Pons (tissue), 1 donor: ENCODE data around the gene S100A16.
"Not testable (repeated sequence)": the region's sequence is repeated elsewhere in the genome, so short reads cannot be mapped to it uniquely, and the experiment has no call there.

Source experiments
- DNase-seq: peaks from one replicate; pipeline ENCODE4 v3.0.0-alpha.2; 2016; ENCODE audit warnings: low spot score

The S100A16 gene

DNA sequence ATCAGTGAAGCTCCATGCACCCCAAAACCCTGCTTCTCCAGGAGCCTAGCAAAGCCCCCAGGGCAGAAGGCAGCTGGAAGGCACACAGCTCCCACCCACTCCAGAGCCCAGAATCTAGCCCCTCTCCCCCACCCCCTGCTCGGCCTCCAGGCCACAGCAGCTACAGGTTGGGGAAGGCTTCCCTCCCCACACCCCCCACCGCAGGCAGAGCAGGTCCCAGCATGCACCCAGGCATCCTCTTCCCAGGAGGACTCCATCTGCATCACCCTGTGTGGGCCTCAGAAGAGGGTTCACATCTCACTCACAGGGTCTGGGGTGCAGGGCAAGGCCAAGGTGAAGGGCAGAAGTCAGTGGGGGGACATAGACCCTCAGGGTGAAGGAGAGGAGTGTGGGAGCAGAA lies 2.5 kb upstream of the S100A16 start:
- no peak for DNase-seq

DNA sequence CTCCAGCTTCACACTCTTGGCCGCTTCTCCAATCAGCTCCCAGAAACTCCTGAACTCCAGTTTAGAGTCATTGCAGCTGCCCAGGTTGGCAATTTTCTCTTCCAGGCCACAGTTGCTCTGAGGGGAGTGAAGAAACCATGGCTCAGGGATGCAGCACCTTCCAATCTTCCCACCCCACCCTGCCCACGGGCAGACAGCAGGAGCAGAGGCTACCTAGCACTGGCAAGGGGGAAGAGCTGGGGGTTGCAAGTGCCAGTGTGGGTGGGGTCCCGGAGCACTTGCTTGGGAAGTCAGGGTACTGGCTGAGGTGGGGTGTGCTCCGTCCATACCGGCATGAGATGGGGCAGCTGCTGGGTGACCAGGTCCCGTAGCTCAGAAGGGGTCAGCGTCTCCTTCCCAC lies 2.0 kb upstream of the S100A16 start:
- no peak for DNase-seq

DNA sequence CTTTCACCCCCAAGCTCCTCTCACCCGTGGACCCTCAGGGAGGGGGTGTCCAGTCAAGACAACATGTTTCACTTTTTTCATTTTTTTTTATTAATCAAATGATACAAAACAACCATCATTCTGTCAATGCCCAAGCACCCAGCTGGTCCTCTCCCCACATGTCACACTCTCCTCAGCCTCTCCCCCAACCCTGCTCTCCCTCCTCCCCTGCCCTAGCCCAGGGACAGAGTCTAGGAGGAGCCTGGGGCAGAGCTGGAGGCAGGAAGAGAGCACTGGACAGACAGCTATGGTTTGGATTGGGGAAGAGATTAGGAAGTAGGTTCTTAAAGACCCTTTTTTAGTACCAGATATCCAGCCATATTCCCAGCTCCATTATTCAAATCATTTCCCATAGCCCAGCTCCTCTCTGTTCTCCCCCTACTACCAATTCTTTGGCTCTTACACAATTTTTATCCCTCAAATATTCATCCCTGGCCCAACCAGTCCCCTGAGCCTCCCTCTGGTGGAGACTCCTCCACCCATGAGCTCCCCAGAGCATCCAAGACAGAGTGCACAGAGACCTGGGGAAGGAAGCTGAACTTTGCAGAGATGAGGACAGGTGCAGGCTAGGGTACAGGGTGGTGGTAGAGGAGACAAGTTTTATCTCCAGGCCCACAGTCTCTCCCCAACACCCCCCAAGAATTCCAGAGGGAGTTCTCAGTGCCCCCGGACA lies 1.4 kb upstream of the S100A16 start:
- no peak for DNase-seq

DNA sequence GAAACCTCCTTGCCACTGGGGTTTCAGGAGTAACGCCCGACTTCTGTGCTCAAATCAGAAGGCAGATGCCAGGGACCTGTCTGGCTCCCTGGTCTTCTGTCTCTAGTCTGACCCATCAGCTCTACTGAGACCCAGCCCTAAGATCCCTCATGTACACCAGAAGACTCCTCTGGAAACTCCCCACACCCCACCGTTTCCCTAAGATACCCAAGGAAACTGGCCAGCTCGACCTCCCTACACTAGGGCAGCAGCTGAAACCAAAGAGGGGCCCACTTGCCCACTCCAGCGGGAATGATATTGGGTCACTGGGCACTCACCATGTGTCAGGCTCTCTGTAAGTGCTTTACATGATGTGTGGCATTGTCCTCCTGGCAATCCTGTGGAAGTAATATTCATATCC lies 469 bp upstream of the S100A16 start:
- DNase-seq, result no peak

DNA sequence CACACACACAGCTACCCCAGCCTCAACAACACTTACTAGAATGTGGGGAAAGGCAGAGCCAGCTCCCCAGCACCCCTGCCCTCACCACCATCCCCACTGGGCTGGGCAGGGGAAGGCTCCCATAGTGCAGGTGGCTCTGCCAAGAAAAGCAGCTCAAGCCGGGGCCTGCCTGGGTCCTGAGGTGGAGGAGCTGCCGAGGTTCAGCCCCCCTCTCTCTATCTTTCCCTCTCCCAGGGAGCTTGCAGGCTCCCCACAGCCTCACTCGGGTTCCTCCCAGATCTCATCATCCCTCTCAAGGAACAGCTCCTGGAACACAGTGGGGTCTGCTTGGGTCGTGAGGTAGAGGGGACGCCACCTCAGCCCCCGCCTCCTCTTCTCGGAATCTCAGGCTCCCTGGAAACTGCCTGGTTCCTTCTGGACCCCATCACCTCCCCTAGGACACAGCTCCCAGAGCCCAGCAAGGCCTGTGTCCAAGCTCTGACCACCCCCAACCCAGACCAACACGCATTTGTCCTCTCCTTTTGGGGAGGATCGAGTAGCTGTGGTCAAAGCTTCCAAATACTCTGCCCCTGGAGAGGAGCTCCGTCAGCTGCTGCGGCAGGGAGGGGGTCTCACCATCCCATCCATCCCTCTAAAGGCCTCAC lies 704 bp downstream of the S100A16 start:
- DNase-seq, result no peak

DNA sequence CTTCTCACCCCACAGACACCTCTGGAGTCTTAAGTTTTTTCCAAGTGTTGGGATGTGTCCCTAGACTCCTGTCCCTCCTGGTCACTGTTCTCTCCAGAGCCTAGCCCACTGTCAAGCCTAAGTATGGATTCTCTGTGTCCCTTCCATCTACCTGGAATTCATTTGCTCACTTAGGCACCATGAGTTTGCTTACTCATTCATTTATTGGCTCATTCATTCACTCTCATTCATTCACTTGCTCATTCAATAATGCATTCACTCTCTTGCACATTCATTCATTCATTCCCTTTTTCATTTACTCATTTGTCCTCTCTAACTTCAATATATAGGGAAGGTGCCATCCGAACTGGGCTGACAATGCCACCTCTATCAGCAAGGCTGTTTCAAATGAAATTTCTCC lies 1.6 kb downstream of the S100A16 start:
- no peak for DNase-seq

DNA sequence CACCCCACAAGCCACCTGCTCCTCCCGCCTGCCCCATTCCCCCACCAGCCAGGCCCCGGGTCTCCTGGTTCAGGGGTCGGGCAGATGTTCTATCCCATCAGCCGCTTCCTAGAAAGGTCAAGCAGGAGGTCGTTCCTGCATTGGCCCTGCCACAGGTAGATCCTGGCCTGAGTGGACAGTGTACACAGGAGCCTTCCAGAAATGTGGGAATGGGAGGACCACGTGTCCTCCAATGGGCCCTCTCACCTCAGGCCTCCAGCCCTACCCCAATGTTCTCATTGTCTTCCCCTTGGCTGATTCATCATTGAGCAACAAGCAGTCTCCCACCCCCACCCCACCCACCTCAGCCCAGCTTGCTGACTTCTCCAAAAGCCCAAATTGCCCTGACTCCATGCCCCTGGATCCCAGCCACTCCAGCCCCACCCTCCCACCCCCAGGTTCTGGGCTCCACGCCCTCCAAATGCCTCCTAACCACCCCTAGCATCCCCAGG lies 2.1 kb downstream of the S100A16 start:
- DNase-seq, result no peak

DNA sequence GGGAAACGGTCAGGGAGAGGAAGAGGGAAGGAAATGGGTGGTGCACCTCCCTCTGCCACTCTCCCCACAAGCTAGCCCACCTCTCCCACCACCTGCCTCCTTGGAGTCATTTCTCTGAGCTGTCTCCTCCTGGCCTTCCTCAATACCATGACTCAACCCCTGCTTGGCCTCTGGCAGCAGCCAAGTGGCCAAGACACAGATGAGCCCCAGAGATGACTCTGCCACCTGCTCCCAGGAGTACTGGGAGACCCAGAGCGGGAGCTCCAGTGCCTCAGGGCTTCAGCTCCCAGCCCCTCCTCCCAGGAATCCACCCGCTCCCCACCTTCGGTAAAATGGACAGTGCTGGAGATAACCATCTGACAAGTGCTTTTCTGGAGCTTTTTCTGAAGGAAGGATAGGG lies 2.6 kb downstream of the S100A16 start:
- DNase-seq, result no peak

DNA sequence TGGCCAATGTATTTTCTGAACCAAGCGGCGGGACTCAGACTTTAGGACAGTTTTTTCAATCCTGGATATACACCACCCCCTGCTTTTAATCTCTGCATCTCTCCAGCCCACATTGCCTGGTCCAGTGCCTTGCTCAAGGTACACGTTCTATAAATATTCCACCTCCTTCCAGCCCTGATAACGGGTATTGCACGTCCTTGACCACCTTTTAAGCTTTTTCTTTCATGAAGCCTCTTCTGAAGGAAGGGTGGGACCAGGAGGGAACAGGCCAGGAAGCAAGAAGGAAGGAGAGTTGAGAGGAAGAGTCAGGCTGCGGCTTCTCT lies 3.4 kb downstream of the S100A16 start:
- DNase-seq, result no peak

DNA sequence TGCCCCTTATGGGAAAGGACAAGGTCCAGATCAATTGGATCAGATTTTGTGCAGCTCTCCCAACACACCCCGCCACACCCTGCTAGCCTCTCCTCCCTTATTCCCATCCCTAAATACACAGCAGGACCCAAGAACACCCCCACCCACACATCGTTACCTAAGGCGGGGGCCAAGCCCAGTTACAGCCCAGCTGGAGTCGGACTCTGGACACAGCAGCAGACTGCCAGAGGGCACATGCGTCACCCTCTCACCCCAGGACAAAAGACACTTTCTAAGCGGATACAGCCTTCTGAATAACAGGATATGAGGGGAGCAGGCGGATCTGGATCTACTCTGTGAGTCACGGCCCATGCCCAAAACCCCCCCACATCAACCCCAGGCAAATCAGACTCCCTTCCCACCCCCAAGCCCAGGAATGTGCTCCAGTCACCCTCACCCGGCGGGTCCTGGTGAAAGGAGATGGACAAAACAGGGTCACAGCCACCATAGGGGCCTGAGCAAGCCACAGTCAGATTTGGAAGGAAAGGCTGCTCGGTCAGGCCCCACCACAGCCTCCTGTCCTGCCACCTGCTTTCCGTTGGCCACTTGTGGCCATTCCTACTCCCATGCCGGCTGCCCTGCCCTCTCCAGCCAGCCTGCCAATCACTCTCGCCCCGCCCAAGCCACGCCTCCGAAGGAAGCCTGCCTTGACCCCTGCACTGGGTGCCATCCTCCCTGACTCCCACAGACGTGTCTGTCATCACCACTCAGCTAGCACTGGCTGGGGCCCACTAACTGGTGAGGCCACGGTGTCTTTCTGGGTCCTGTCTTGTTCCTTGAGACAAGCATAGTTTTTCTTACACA lies 4.0 kb downstream of the S100A16 start:
- peak; percentile 85 for DNase-seq

DNA sequence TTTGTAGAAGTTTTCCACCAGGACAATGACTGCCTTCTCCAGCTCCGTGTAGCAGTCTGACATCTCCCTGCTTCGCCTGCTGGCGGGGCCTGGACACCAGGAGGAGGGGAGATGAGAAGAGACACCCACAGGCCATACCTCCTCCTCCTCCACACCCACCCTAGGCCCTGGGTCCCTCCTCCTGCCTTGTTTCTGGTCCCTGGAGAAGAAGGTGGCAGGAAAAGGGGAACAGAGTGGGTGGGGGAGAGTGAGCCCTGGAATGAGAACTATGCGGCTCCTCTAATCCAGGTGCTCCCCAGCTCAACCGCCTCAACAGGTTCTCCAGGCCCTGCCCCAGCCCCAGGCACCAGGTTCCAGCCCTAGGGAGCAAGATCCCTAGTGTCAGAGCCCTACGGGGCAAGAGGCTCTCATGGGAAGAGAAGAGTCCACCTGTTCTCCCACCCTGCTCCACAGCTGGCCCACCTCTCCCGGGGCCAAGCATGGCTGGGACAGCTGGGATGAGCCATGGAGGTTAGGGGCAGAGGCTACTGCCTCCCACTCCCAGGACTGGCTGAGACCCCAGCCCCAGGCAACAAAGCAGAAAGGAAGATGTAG lies 4.8 kb downstream of the S100A16 start:
- no peak for DNase-seq

DNA sequence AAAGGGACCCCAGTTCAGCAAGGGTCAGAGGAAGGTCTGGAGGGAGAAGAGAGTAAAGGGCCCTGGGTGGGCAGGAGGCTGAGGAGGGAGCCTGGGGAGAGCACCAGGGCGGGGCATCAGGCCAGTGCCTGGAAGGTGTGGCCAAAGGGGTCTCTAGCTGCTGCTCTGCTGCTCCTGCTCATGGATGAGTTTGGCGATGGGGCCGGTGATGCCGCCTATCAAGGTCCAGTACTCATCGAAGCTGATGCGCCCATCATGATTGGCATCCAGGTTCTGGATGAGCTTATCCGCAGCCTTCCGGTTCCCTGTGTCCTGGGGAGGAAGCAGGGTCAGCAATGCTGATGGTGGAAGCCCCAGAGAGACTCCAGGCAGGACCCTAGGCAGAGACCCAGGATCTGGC lies 5.6 kb downstream of the S100A16 start:
- no peak for DNase-seq

DNA sequence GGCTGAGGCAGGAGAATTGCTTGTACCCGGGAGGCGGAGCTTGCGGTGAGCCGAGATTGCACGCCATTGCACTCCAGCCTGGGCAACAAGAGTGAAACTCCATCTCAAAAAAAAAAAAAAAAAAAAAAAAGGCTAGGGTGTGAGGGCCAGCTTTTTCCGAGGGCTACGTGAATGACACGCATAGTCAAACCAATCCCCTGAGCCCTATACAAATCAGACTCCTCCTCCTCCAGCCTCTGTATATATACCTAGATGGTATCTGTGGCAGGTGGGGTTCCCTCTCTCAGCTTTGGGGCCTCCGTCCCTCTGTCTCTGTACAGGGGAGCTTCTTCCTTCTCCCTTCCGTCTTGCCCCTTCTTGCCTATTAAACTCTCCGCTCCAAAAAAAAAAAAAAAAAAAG lies 6.7 kb downstream of the S100A16 start:
- no peak for DNase-seq

DNA sequence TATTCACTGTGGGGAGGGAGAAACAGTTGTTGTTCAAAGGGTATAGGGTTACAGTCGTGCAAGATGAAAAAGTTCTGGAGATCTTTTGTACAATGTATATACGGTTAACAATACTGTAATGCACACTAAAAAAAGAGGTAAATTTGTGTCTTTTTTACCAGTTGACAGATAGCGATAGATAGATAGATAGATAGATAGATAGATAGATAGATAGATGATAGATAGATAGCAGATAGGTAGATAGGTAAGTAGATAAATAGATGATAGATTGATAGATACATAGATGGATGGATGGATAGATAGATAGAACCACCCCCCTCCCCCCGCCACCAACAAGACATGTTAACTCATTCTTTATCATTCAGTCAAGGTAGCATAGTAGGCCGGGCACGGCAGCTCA lies 10.2 kb downstream of the S100A16 start:
- DNase-seq, result no peak

DNA sequence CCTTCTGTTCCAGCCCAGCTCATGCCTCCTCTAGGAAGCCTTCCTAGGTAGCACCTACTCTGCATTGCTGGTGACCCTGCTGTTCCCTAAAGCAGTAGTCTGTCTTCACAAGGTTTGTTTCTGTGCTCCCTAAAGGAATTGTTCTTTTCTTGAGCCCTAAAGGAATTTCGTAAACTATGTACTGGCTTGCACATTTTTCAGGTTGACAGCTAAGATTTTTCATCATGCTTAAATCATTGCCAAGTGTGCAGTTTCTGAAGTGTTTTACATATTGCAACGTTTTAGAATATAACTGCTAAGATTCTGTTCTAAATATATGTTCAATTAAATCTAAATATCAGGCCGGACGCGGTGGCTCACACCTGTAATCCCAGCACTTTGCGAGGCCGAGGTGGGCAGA lies 13.1 kb downstream of the S100A16 start:
- no peak for DNase-seq

DNA sequence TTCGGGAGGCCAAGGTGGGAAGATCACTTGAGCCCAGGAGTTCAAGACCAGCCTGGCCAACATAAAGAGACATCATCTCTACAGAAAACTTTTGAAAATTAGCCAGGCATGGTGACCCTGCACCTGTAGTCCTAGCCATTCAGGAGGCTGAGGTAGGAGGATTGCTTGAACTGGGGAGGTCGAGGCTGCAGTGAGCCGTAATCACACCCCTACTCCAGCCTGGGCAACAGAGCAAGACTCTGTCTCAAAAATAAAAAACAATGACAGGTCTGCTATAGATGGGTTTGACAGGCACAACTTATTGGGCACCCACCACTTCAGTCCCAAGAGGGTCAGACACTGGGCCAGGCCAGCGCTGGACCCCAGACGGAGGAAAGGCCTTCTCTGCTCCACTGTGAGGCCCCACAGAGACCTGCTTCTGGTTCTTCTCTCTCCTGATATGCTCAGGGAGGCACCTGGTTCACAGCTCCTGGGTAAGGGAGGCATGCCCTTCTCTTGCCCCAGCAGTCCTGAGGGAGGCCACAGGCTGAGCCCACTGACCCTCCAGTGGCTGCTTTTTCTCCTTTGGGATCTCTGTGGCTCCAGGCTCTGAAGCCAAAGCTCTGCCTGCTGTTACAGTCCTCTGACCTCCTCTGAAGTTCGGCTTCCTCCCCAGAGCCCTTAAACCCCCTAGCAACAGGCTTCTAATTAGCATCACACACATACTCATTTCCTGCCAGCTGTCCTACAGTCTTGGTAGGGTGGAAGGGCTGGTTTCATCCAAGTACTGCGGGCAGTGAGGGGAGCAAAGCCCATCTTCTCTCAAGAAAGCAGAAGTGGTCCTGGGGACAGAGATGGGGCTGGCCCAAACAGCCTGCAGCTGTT lies 14.4 kb downstream of the S100A16 start:
- no peak for DNase-seq

DNA sequence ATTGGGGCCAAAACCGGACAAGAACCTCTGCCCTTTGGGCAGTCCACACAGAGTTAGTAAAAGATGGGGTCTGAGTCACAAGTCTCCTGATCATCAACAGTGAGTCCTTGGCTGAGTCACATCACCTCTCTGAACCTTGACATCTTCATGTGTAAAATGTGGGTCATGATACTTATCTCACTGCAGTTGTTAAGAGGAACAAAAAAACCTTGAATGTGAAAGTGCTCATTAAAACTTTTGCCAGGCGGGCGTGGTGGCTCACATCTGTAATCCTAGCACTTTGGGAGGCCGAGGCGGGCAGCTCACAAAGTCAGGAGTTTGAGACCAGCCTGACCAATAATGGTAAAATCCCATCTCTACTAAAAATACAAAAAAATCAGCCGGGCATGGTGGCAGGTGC lies 15.7 kb downstream of the S100A16 start:
- DNase-seq, result no peak

DNA sequence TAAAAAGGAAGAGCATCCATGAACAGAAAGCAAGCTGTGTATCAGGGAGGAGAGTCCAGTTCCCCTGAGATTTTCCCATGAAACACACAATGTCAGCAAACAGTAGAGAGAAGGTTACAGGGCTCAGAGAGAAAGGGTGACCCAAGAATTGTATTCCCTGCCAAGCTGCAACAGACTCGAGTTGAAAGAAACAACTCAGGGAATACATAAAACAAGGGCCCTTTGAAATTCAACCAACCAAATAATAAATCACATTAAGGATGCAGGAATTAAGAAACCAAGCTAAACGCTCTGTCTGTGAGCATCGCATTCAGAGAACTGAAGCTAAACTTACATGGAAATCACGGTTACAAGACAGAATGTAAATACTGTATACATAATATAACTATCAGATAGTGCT lies 20.2 kb downstream of the S100A16 start:
- DNase-seq, result peak; percentile 65

DNA sequence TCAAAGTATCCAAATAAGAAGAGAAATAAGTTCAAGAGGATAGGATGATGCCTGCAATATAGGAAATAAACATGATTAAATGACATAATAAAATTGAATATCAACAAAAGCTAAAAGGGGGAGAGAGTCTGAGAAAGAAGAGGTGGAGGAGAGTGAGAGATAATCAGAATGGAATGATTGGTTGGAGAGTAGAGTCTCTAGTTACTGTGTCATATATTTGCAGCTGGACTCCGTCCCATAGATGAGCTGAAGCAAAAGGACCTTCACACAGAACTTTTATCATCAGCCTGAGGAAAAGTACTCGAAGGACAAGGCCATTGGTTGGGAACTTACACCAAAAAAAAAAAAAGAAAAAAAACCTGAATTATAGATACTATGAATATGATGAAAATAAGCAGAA lies 24.5 kb downstream of the S100A16 start:
- no peak for DNase-seq

DNA sequence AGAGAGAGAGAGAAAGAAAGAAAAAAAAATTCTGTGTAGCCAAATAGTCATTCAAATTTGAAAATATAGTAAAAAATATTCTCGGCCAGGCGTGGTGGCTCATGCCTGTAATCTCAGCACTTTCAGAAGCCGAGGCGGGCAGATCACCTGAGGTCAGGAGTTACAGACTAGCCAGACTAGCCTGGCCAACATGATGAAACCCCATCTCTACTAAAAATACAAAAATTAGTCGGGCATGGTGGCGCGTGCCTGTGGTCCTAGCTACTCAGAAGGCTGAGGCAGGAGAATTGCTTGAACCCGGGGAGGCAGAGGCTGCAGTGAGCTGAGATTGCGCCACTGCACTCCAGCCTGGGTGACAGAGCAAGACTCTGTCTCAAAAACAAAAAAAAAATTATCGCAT lies 24.9 kb downstream of the S100A16 start:
- DNase-seq, result not testable (repeated sequence)

DNA sequence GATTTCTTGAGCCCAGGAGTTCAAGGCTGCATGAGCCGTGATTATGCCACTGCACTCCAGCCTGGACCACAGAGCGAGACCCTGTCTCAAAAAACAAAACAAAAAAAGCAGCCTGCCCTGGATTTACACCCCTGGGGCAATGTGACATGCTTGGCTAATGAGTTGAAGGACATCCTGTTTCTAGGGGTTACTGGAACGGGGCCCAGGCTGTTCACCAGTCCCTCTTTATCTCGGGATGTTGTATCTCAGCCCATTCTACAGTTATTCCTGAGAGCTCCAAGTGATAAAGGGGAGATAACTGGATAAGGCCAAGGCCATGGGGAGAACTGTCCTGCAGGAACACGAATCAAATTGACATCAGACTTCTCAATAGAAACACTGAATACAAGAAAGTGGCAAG lies 25.6 kb downstream of the S100A16 start:
- no peak for DNase-seq

DNA sequence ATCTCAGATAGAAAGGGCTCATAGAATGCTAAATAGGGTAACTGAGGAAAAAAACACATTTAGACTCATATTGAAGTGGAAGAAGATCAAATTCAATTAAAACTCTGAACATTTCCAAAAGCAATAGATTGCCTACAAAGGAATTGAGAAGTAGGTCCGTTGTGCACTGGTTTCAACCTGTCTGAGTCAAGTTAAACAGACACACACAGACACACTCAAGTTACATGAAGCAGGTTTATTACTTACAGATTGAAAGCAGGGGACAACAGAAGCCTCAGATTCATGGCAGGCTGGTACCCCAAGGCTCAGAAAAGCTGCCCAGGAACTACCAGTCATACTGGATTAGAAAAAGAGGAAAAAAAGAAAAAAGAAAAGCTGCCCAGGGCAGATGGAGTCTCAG lies 26.6 kb downstream of the S100A16 start:
- no peak for DNase-seq
